Type B pancreatic cell (in vitro differentiated cells): ENCODE measurements around the gene USH2A. TPM values are rescaled to one million over a fixed set of nuclear protein-coding genes. Genes with fewer than 3 reads are reported as not detected.

ENCODE experiments used
- DNase-seq: peaks from one replicate; pipeline ENCODE4 v3.0.0; 2021; ENCODE audit warnings: mixed read lengths; ENCODE audit not compliant: unreplicated experiment; ENCODE audit errors: extremely low spot score
- H3K27ac Mint-ChIP-seq: 2 replicates; pipeline ENCODE4 v1.8.0; 2021; ENCODE audit warnings: mild to moderate bottlenecking, mixed read lengths
- H3K27me3 Mint-ChIP-seq: 2 replicates; pipeline ENCODE4 v1.8.0; 2021; ENCODE audit warnings: mixed read lengths
- H3K36me3 Mint-ChIP-seq: 2 replicates; pipeline ENCODE4 v1.8.0; 2021; ENCODE audit warnings: mixed read lengths
- H3K4me1 Mint-ChIP-seq: one replicate; pipeline ENCODE4 v1.8.0; 2021; ENCODE audit warnings: mixed read lengths; ENCODE audit not compliant: unreplicated experiment
- H3K4me3 Mint-ChIP-seq: 2 replicates; pipeline ENCODE4 v1.8.0; 2021; ENCODE audit warnings: mild to moderate bottlenecking, mixed read lengths
- H3K9me3 Mint-ChIP-seq: 2 replicates; pipeline ENCODE4 v1.8.0; 2021; ENCODE audit warnings: mixed read lengths
- CTCF ChIP-seq: fragments of 200-600 bp; sonication (generic); conservative IDR thresholded peaks from 2 replicates; pipeline ENCODE4 v1.5.0; 2021; ENCODE audit warnings: antibody characterized with exemption, mild to moderate bottlenecking
- total RNA-seq: library from RNA; stranded (reverse); gene quantifications from 2 replicates; pipeline ENCODE4 v1.2.1, GENCODE V29; 2021; ENCODE audit warnings: low replicate concordance

The USH2A gene
- total RNA-seq, 1 donor from 2014 or later: 0.22 TPM

- no peak for DNase-seq
- Mint-ChIP-seq H3K27me3 (no peaks in the 10 kb centered on the region), H3K27ac (peak overlapping the region; percentile 88), H3K36me3 (peaks cover 53% of the 10 kb centered on the region), H3K9me3 (peaks cover 6% of the 10 kb centered on the region), H3K4me3 (peak overlapping the region; percentile 54), H3K4me1 (peaks cover 15% of the 10 kb centered on the region)
- no peak for TF ChIP-seq CTCF
These were observed 832.3 kb downstream of the USH2A start for GRCh38 chr1:215590779-215591491.

- TF ChIP-seq CTCF: no peak
- Mint-ChIP-seq H3K27me3 (no peaks in the 10 kb centered on the region), H3K36me3 (peaks cover 49% of the 10 kb centered on the region), H3K9me3 (peaks cover 6% of the 10 kb centered on the region), H3K27ac (peak overlapping the region; percentile 88), H3K4me1 (peaks cover 15% of the 10 kb centered on the region), H3K4me3 (no peak overlapping the region)
- DNase-seq: no peak
These were observed 833.4 kb downstream of the USH2A start for GRCh38 chr1:215589650-215590435.

GRCh38 chr1:215584389-215584788 lies 838.9 kb downstream of the USH2A start:
- no peak for TF ChIP-seq CTCF
- Mint-ChIP-seq H3K27ac (peak overlapping the region; percentile 94), H3K4me1 (no peaks in the 10 kb centered on the region), H3K4me3 (no peak overlapping the region), H3K9me3 (peaks cover 7% of the 10 kb centered on the region), H3K27me3 (no peaks in the 10 kb centered on the region), H3K36me3 (peaks cover 68% of the 10 kb centered on the region)
- no peak for DNase-seq

GRCh38 chr1:215583185-215583749 lies 840.0 kb downstream of the USH2A start:
- no peak for TF ChIP-seq CTCF
- DNase-seq: no peak
- H3K36me3 Mint-ChIP-seq: peaks cover 64% of the 10 kb centered on the region
- peaks cover 7% of the 10 kb centered on the region for H3K9me3 Mint-ChIP-seq
- no peaks in the 10 kb centered on the region for H3K27me3 Mint-ChIP-seq
- H3K27ac Mint-ChIP-seq: peak overlapping the region; percentile 94
- peak overlapping the region; percentile 69 for H3K4me3 Mint-ChIP-seq
- H3K4me1 Mint-ChIP-seq: no peaks in the 10 kb centered on the region

GRCh38 chr1:215581896-215582295 lies 841.4 kb downstream of the USH2A start:
- Mint-ChIP-seq H3K27me3 (no peaks in the 10 kb centered on the region), H3K9me3 (peaks cover 7% of the 10 kb centered on the region), H3K36me3 (peaks cover 65% of the 10 kb centered on the region), H3K4me1 (no peaks in the 10 kb centered on the region), H3K4me3 (no peak overlapping the region), H3K27ac (peak overlapping the region; percentile 43)
- DNase-seq: no peak
- TF ChIP-seq CTCF: no peak
